Chondrocyte (in vitro differentiated cells): Measurements from ENCODE around the gene PRKAR1B. TPM values are rescaled to one million over a fixed set of nuclear protein-coding genes. Genes with fewer than 3 reads are reported as not detected.

ENCODE experiments used
- DNase-seq: peaks from one replicate; pipeline ENCODE4 v3.0.0; 2021; ENCODE audit warnings: mixed read lengths, low spot score
- H3K27ac Mint-ChIP-seq: one replicate; pipeline ENCODE4 v1.8.0; 2021; ENCODE audit warnings: mild to moderate bottlenecking, moderate library complexity, mixed read lengths; ENCODE audit not compliant: unreplicated experiment
- H3K27me3 Mint-ChIP-seq: 2 replicates; pipeline ENCODE4 v1.8.0; 2021; ENCODE audit warnings: low read depth, mixed read lengths
- H3K36me3 Mint-ChIP-seq: 2 replicates; pipeline ENCODE4 v1.8.0; 2021; ENCODE audit warnings: low read depth, mixed read lengths
- H3K4me1 Mint-ChIP-seq: 2 replicates; pipeline ENCODE4 v1.8.0; 2021; ENCODE audit warnings: low read depth, mild to moderate bottlenecking, mixed read lengths
- H3K4me3 Mint-ChIP-seq: one replicate; pipeline ENCODE4 v1.8.0; 2021; ENCODE audit warnings: mild to moderate bottlenecking, moderate library complexity, mixed read lengths; ENCODE audit not compliant: unreplicated experiment
- H3K9me3 Mint-ChIP-seq: 2 replicates; pipeline ENCODE4 v1.8.0; 2021; ENCODE audit warnings: low read depth, mixed read lengths
- CTCF ChIP-seq: fragments of 200-600 bp; sonication (generic); IDR thresholded peaks from 2 replicates; pipeline ENCODE4 v1.5.0; 2021; ENCODE audit warnings: antibody characterized with exemption, mild to moderate bottlenecking, moderate library complexity
- total RNA-seq: library from RNA; stranded (reverse); gene quantifications from 3 replicates; pipeline ENCODE4 v1.2.1, GENCODE V29; 2021

Gene PRKAR1B
- total RNA-seq, 1 donor from 2014 or later: 7.7 TPM

GRCh38 chr7:608361-608760, 118.7 kb downstream of the PRKAR1B start:
- Mint-ChIP-seq H3K9me3 (no peaks in the 10 kb centered on the region), H3K27ac (peak overlapping the region; percentile 75), H3K4me3 (peak overlapping the region; percentile 22), H3K4me1 (peaks cover 50% of the 10 kb centered on the region), H3K27me3 (no peaks in the 10 kb centered on the region), H3K36me3 (no peaks in the 10 kb centered on the region)
- no peak for TF ChIP-seq CTCF
- DNase-seq: peak; percentile 6

DNA sequence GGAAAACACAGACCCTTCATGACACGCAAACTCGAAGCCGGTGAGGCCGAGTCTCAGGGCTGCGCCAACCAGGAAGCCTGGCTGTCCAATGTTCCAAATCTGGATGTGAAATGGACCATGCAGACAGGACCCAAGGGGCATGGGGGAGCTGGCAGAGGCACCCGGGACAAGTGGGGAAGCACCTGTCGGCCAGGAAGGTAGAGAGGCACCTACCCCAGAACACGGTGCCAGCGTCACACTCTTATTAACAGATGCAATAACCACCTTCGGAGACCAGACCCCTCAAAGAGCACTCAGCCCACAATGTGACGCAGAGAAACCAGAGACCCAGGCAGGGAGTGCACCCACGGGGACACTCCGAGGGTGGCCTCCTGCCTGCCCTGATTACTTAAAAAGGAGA, 119.1 kb downstream of the PRKAR1B start:
- H3K27me3 Mint-ChIP-seq: no peaks in the 10 kb centered on the region
- no peak overlapping the region for H3K4me3 Mint-ChIP-seq
- H3K27ac Mint-ChIP-seq: no peak overlapping the region
- no peak for TF ChIP-seq CTCF
- H3K36me3 Mint-ChIP-seq: no peaks in the 10 kb centered on the region
- H3K4me1 Mint-ChIP-seq: peaks cover 54% of the 10 kb centered on the region
- no peaks in the 10 kb centered on the region for H3K9me3 Mint-ChIP-seq
- DNase-seq: peak; percentile 41

- TF ChIP-seq CTCF: no peak
- Mint-ChIP-seq H3K27ac (no peak overlapping the region), H3K9me3 (no peaks in the 10 kb centered on the region), H3K27me3 (no peaks in the 10 kb centered on the region), H3K36me3 (no peaks in the 10 kb centered on the region), H3K4me3 (no peak overlapping the region), H3K4me1 (peaks cover 61% of the 10 kb centered on the region)
- peak; percentile 68 for DNase-seq
These were observed 121.2 kb downstream of the PRKAR1B start for GRCh38 chr7:605661-606450.

DNA sequence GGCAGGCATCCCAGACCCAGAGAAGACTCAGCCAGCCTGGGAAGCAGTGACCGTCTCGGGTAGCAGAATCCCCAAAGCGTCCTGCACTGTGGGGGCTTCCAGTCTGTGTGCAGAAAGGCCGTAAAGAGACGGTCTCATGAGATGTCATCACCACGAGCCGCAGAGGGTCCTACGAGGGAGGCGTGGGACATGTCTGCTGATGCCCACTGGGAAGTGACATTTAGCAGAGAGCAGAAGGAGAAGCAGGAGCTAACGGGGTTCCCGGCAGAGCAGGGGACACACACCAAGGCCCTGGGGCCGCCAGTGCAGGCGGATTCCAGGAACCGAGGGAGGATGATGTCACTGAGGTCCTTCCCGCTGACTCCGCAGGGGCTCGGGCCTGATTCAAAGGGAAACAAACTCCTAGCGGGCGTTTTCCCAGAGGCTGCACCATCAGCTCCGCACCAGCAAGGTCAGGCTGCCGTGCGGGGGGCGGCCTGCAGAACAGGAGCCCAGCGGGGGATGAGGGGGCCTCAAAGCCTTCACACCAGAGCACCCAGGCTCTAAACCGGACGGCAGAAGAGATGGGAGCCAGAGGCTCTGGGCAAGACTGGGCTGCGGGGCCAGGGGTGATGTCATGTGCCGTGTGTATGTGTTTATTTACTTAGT, 122.1 kb downstream of the PRKAR1B start:
- Mint-ChIP-seq H3K27me3 (no peaks in the 10 kb centered on the region), H3K36me3 (no peaks in the 10 kb centered on the region), H3K27ac (peak overlapping the region; percentile 98), H3K4me3 (peak overlapping the region; percentile 51), H3K9me3 (no peaks in the 10 kb centered on the region), H3K4me1 (peaks cover 52% of the 10 kb centered on the region)
- peak; percentile 83 for DNase-seq
- peak; percentile 9 for TF ChIP-seq CTCF

DNA sequence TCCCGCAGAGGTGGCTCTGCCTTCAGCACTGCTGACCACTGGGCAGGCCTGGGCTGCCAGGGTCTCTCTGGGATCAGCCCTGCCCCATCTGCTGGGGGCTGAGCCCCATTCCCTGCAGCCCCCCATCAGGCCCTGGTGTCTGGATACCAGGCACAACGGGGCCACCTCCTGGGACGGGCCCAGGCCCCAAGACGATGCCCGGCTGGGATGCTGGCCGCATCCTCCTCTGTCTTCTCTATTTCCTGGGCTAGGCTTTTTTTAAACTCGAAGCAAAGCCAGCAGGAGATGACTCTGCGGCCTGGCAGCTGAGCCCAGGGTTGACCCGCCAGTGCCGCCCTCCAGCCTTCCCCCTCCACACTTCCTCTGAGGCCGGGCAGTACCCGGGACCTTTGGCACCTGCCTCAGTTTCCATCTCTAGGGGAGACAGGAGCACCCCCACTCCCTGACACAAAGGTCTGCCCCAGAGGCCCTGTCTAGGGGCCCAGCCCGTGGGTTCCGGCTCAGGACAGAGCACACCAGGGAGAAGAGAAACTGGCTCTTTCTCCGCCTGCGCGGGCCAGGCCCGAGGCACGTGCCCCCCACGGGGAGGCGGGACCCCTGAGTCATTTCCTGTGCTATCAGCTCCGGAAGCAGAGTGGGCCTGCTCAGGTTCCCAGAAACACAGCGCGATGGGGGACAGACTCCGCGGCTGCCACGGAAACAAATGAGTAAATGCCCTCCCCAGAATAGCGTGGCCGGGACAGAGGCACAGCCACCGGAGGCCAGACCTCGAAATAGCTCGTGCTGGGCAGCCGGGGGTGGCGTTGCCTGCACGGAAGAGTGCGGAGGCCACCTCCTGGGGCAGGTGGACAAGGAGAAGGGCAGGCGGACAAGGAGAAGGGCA, 122.8 kb downstream of the PRKAR1B start:
- Mint-ChIP-seq H3K4me1 (peaks cover 48% of the 10 kb centered on the region), H3K27me3 (no peaks in the 10 kb centered on the region), H3K9me3 (no peaks in the 10 kb centered on the region), H3K36me3 (no peaks in the 10 kb centered on the region), H3K4me3 (peak overlapping the region; percentile 51), H3K27ac (peak overlapping the region; percentile 98)
- peak; percentile 86 for DNase-seq
- TF ChIP-seq CTCF: no peak
